SK-N-SH (cell line): Measurements from ENCODE around the gene ASIC4. TPM values are rescaled to one million over a fixed set of nuclear protein-coding genes. Genes with fewer than 3 reads are reported as not detected.

Experiments used
- CTCF ChIA-PET: fragments of 300-600, 350-600 bp; formaldehyde crosslinking; extraction: SDS; loops from one replicate; lab custom pipeline; 2021; lab: Yijun Ruan, JAX
- POLR2A ChIA-PET: fragments of 350-600 bp; sonication (Branson Sonifier 250); formaldehyde crosslinking; extraction: SDS; loops from one replicate; lab custom pipeline; 2020; ENCODE audit warnings: antibody characterized with exemption, inconsistent platforms; lab: Yijun Ruan, JAX
- DNase-seq: peaks from one replicate; pipeline ENCODE4 v3.0.0; 2012
- H2AFZ ChIP-seq: fragments of 200-600 bp; sonication (generic); 2 replicates; pipeline ENCODE4 v1.8.1; 2016; ENCODE audit warnings: antibody characterized with exemption, mild to moderate bottlenecking, low read depth
- H3F3A ChIP-seq: fragments of 200-600 bp; sonication (generic); replicated peaks from 2 replicates; pipeline ENCODE3; 2016; ENCODE audit warnings: antibody characterized with exemption, mild to moderate bottlenecking; ENCODE audit not compliant: insufficient read depth
- H3K27ac ChIP-seq, 2 experiments: fragments of 200-500 bp in 1 of 2; fragments of 200-600 bp in 1 of 2; sonication (Bioruptor generic) in 1 of 2; sonication (generic), shearing (Covaris generic) in 1 of 2; 2 replicates each; pipeline versions ENCODE4 v1.5.1 to v1.6.1; 2014 to 2016; ENCODE audit warnings: low read depth in 2 of 2, inconsistent platforms in 1 of 2, low read length in 1 of 2, mild to moderate bottlenecking in 1 of 2, mixed read lengths in 1 of 2
- H3K27me3 ChIP-seq: fragments of 200-600 bp; sonication (generic), shearing (Covaris generic); 2 replicates; pipeline ENCODE4 v1.6.1; 2016; ENCODE audit warnings: mixed run types; ENCODE audit not compliant: insufficient read depth
- H3K36me3 ChIP-seq, 2 experiments: fragments of 200-500 bp in 1 of 2; fragments of 200-600 bp in 1 of 2; sonication (Bioruptor generic) in 1 of 2; sonication (generic) in 1 of 2; replicated peaks in 1 of 2; 2 replicates each; pipeline versions ENCODE3 to v1.5.1; 2014 to 2016; ENCODE audit warnings: low read length in 1 of 2, mild to moderate bottlenecking in 1 of 2; ENCODE audit not compliant: insufficient read depth in 2 of 2, control insufficient read depth in 1 of 2
- H3K4me1 ChIP-seq, 2 experiments: fragments of 200-500 bp in 1 of 2; fragments of 200-600 bp in 1 of 2; sonication (Bioruptor generic) in 1 of 2; sonication (generic), shearing (Covaris generic) in 1 of 2; 2 replicates each; pipeline versions ENCODE4 v1.5.1 to v1.6.1; 2014 to 2016; ENCODE audit warnings: low read depth in 1 of 2, low read length in 1 of 2, mixed run types in 1 of 2; ENCODE audit not compliant: insufficient read depth in 2 of 2, control insufficient read depth in 1 of 2
- H3K4me2 ChIP-seq: fragments of 200-600 bp; sonication (generic), shearing (Covaris generic); 2 replicates; pipeline ENCODE4 v1.6.1; 2017; ENCODE audit warnings: mixed run types
- H3K4me3 ChIP-seq, 2 experiments: fragments of 200-500 bp in 1 of 2; fragments of 200-600 bp in 1 of 2; sonication (Bioruptor generic) in 1 of 2; sonication (generic), shearing (Covaris generic) in 1 of 2; 2 replicates each; pipeline versions ENCODE4 v1.5.1 to v1.8.1; 2014 to 2016; ENCODE audit warnings: low read depth in 2 of 2, inconsistent platforms in 1 of 2, low read length in 1 of 2, mild to moderate bottlenecking in 1 of 2, mixed read lengths in 1 of 2, moderate library complexity in 1 of 2
- H3K79me2 ChIP-seq: fragments of 200-600 bp; sonication (generic); 2 replicates; pipeline ENCODE4 v1.8.1; 2017; ENCODE audit warnings: mild to moderate bottlenecking; ENCODE audit not compliant: insufficient read depth
- H3K9ac ChIP-seq: fragments of 200-600 bp; sonication (generic); 2 replicates; pipeline ENCODE4 v1.6.1; 2017; ENCODE audit warnings: mixed run types
- H3K9me2 ChIP-seq: fragments of 200-600 bp; sonication (generic); 2 replicates; pipeline ENCODE4 v1.6.1; 2017; ENCODE audit warnings: mixed run types
- H3K9me3 ChIP-seq: fragments of 200-600 bp; sonication (generic); 2 replicates; pipeline ENCODE4 v1.6.1; 2017; ENCODE audit warnings: mixed run types, mild to moderate bottlenecking, moderate library complexity
- H4K20me1 ChIP-seq: fragments of 200-600 bp; sonication (generic); 2 replicates; pipeline ENCODE4 v1.6.1; 2017; ENCODE audit warnings: mild to moderate bottlenecking, mixed run types; ENCODE audit not compliant: insufficient read depth
- ELF1 ChIP-seq: IDR thresholded peaks from 2 replicates; pipeline ENCODE4 v1.4.0; 2012
- EP300 ChIP-seq, 2 experiments: IDR thresholded peaks; 2 replicates each; pipeline versions ENCODE4 v1.4.0 to v1.6.1; 2012; ENCODE audit warnings: borderline replicate concordance in 1 of 2, low read depth in 1 of 2, low read length in 1 of 2
- EZH2phosphoT487 ChIP-seq: fragments of 200-600 bp; sonication (generic); IDR thresholded peaks from 2 replicates; pipeline ENCODE4 v1.6.1; 2017; ENCODE audit warnings: low read depth, mixed run types, mild to moderate bottlenecking, antibody characterized with exemption, moderate library complexity, borderline replicate concordance
- FOXJ3 ChIP-seq: sonication (generic); formaldehyde crosslinking; IDR thresholded peaks from 2 replicates; pipeline ENCODE4 v1.5.1; 2020; ENCODE audit warnings: mild to moderate bottlenecking, missing genetic modification reagents
- GATA2 ChIP-seq: sonication (generic); formaldehyde crosslinking; IDR thresholded peaks from 2 replicates; pipeline ENCODE4 v1.5.0; 2020; ENCODE audit warnings: mild to moderate bottlenecking, missing genetic modification reagents
- MXI1 ChIP-seq: IDR thresholded peaks from 2 replicates; pipeline ENCODE4 v1.6.1; 2012; ENCODE audit warnings: mild to moderate bottlenecking, low read depth, low read length, improper control_type of control experiment
- NFIC ChIP-seq: IDR thresholded peaks from 2 replicates; pipeline ENCODE4 v1.4.0; 2012; ENCODE audit warnings: borderline replicate concordance
- NRF1 ChIP-seq: IDR thresholded peaks from 2 replicates; pipeline ENCODE4 v1.6.1; 2012; ENCODE audit warnings: low read depth, mild to moderate bottlenecking, low read length
- RAD21 ChIP-seq: IDR thresholded peaks from 2 replicates; pipeline ENCODE4 v1.6.1; 2012; ENCODE audit warnings: mild to moderate bottlenecking, low read length
- RFX5 ChIP-seq: IDR thresholded peaks from 2 replicates; pipeline ENCODE4 v1.6.1; 2012; ENCODE audit warnings: mild to moderate bottlenecking, improper control_type of control experiment, low read length
- RXRA ChIP-seq: IDR thresholded peaks from 2 replicates; pipeline ENCODE4 v1.4.0; 2012; ENCODE audit warnings: low read depth, mild to moderate bottlenecking, borderline replicate concordance
- SIN3A ChIP-seq: IDR thresholded peaks from 2 replicates; pipeline ENCODE4 v1.6.1; 2012; ENCODE audit warnings: low read depth, mild to moderate bottlenecking, low read length, moderate library complexity, borderline replicate concordance
- SMC3 ChIP-seq: IDR thresholded peaks from 2 replicates; pipeline ENCODE4 v1.6.1; 2012; ENCODE audit warnings: low read depth, low read length, improper control_type of control experiment
- WGBS: methylation state at CpG from one replicate; pipeline ENCODE4 v1.1.6; 2017; ENCODE audit warnings: low lambda C conversion rate; 5-methylcytosine and 5-hydroxymethylcytosine counted together
- polyA plus RNA-seq, 3 experiments: library from polyadenylated mRNA; depleted of rRNA; stranded (reverse); fragments of >200 nt; gene quantifications; 2 replicates each; pipeline ENCODE4 v1.2.3, GENCODE V29; 2012
- TF ChIP-seq, protein P1 (sequence below): IDR thresholded peaks from 2 replicates; pipeline ENCODE4; 2012
- TF ChIP-seq, protein P2 (sequence below): fragments of 200-600 bp; sonication (generic); IDR thresholded peaks from 2 replicates; pipeline ENCODE4 v1.6.1; 2017; ENCODE audit warnings: antibody characterized with exemption, mild to moderate bottlenecking, moderate library complexity
- TF ChIP-seq, protein P3 (sequence below): fragments of 150-350 bp; IDR thresholded peaks from 2 replicates; pipeline ENCODE4 v1.6.1; 2017; ENCODE audit warnings: antibody characterized with exemption, low read length, low read depth, borderline replicate concordance
- TF ChIP-seq, protein P4 (sequence below): IDR thresholded peaks from 2 replicates; pipeline ENCODE4 v1.4.0; 2012; ENCODE audit warnings: low read depth, borderline replicate concordance

ASIC4 gene
- polyA plus RNA-seq, 1 of the 3 experiments (the other 2 are of a cell fraction), result 0.05 TPM

DNA sequence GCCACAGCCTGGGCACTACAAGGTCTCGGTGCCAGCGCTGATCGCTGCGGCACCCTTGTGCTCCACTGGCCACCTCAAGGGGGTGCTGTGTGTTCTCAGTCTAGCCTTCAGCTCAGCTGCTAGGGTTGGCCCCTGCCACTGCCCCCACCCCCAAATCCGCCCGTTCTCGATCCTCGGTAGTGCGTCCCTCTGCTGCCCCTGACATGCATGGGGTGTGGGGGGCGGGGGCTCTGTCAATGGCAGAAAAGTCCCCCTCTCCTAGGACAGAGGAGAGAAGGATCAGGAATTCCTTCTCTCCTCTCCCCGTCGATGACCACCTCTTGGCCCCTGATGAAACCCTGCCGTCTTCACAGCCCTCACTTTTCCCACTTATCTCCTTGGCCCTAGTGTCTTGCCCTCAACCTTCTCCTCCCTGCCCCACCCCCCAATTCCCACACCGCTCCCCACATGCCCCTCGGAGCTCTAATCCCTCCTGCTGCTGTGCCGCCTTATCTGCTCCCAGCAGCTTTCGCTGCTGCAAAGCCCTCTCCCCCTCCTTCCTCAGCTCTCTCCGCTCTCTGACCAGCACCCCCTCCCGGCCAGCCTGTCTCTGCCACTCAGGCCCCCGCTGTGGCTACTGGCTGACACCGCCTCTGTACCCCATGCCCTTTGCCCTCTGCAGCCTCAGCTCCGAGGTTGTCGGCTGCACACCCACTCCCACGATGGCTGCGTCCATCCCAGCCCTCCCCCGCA lies 4.3 kb upstream of the ASIC4 start:
- no peaks in the 10 kb centered on the region for H3F3A ChIP-seq
- no peaks in the 10 kb centered on the region for H3K9me2 ChIP-seq
- WGBS, result 7% methylated on average over 19 of the region's 26 CpGs
- H3K4me1 ChIP-seq, result peaks cover 3 to 99% of the 10 kb centered on the region in 2 experiments; a peak in 2 of 4 replicates
- H3K9me3 ChIP-seq, result no peaks in the 10 kb centered on the region
- no peak overlapping the region for H3K9ac ChIP-seq
- H3K79me2 ChIP-seq, result no peaks in the 10 kb centered on the region
- DNase-seq, result peak; percentile 83
- H3K4me3 ChIP-seq, result peak overlapping the region; percentile 36 to 46; a peak in 3 of 4 replicates
- H4K20me1 ChIP-seq, result no peaks in the 10 kb centered on the region
- H3K27me3 ChIP-seq, result peaks cover 21% of the 10 kb centered on the region
- no peak for TF ChIP-seq RFX5
- TF ChIP-seq EP300 (IDR thresholded peaks at IDR 0.05; ENCODE audit: borderline replicate concordance in 1 of 2, low read depth in 1 of 2, low read length in 1 of 2), result peak in 1 of 2 experiments; percentile 13; a peak in 1 of 4 replicates
- TF ChIP-seq, protein P1, sequence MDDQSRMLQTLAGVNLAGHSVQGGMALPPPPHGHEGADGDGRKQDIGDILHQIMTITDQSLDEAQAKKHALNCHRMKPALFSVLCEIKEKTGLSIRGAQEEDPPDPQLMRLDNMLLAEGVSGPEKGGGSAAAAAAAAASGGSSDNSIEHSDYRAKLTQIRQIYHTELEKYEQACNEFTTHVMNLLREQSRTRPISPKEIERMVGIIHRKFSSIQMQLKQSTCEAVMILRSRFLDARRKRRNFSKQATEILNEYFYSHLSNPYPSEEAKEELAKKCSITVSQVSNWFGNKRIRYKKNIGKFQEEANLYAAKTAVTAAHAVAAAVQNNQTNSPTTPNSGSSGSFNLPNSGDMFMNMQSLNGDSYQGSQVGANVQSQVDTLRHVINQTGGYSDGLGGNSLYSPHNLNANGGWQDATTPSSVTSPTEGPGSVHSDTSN, result no peak
- peak; percentile 67; the same call in 1 of the 2 replicates for TF ChIP-seq GATA2 (CRISPR knock-in tag)
- TF ChIP-seq SMC3, result peak; percentile 60; the same call in 1 of the 2 replicates
- peak; percentile 35; the same call in 1 of the 2 replicates for TF ChIP-seq MXI1
- peak; percentile 77 for TF ChIP-seq RAD21
- TF ChIP-seq SIN3A, result 0 out of 2 replicates have a peak, but pooled peaks have one; percentile 31
- TF ChIP-seq, protein P2, sequence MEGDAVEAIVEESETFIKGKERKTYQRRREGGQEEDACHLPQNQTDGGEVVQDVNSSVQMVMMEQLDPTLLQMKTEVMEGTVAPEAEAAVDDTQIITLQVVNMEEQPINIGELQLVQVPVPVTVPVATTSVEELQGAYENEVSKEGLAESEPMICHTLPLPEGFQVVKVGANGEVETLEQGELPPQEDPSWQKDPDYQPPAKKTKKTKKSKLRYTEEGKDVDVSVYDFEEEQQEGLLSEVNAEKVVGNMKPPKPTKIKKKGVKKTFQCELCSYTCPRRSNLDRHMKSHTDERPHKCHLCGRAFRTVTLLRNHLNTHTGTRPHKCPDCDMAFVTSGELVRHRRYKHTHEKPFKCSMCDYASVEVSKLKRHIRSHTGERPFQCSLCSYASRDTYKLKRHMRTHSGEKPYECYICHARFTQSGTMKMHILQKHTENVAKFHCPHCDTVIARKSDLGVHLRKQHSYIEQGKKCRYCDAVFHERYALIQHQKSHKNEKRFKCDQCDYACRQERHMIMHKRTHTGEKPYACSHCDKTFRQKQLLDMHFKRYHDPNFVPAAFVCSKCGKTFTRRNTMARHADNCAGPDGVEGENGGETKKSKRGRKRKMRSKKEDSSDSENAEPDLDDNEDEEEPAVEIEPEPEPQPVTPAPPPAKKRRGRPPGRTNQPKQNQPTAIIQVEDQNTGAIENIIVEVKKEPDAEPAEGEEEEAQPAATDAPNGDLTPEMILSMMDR, result peak; percentile 76
- TF ChIP-seq, all 33 proteins: peak for 7
- H3K4me2 ChIP-seq, result peak overlapping the region; percentile 70; the same call in 1 of the 2 replicates
- H2AFZ ChIP-seq, result no peak overlapping the region
- POLR2A ChIA-PET, result interaction anchor here (0.8 to 13.5 kb wide), 11 partner anchors 10 to 106 kb away, joined by 3 to 210 read pairs (median 5); partner anchors contain the start of genes GMPPA and OBSL1
- CTCF ChIA-PET, result interaction anchor here (0.6 to 62.1 kb wide), 13 partner anchors 5 to 751 kb away, joined by 3 to 2824 read pairs (median 5); partner anchors contain the start of genes ASIC4, CHPF, GMPPA and TMEM198
- H3K36me3 ChIP-seq, result peaks cover 0 to 16% of the 10 kb centered on the region in 2 experiments
- peak overlapping the region in 1 of 2 experiments; percentile 96; a peak in 2 of 4 replicates for H3K27ac ChIP-seq

DNA sequence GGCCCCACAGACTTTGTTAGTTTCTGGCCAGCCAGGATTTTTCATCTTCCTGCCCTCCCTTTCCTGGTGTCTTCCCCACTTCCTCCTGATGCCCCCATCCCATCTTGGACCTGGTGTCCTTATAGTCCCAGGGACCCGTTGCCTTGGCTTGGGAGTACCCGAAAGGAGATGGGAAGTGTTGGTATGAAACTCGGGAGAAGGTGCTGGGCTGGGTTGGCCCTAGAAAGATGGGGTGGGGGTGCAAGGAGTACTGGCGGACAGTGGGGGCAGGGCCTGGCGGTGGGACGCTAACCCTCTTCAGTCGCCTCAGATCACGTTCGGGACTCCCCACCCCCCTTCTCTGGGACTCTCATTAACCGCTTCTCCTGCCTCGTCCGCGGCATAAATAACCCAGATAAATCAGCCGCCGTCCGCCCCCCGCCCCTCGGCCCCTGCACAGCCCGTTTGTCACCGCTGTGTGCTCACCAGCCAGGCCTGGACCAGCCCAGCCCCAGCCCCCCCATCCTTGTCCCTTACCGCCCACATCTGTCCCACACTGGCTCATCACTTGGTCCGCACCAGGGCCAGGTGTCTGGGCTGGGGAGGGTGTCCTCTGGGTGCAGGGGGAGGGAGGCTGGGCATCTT lies 3.7 kb upstream of the ASIC4 start:
- no peaks in the 10 kb centered on the region for H3K9me3 ChIP-seq
- DNase-seq, result no peak
- H3K9ac ChIP-seq, result no peak overlapping the region
- no peaks in the 10 kb centered on the region for H3F3A ChIP-seq
- no peaks in the 10 kb centered on the region for H3K79me2 ChIP-seq
- H3K9me2 ChIP-seq, result no peaks in the 10 kb centered on the region
- peak overlapping the region in 1 of 2 experiments; percentile 46; a peak in 1 of 4 replicates for H3K4me3 ChIP-seq
- no peak overlapping the region for H2AFZ ChIP-seq
- peaks cover 26% of the 10 kb centered on the region for H3K27me3 ChIP-seq
- ChIA-PET CTCF (interaction anchor here (0.6 to 62.1 kb wide), 10 partner anchors 4 to 752 kb away, joined by 3 to 2824 read pairs (median 7); partner anchors contain the start of genes ASIC4, CHPF, GMPPA and TMEM198), POLR2A (interaction anchor here (0.8 to 13.5 kb wide), 11 partner anchors 9 to 106 kb away, joined by 3 to 210 read pairs (median 8); partner anchors contain the start of genes GMPPA and OBSL1)
- H3K27ac ChIP-seq, result peak overlapping the region in 1 of 2 experiments; percentile 96; a peak in 2 of 4 replicates
- peaks cover 3 to 99% of the 10 kb centered on the region in 2 experiments; a peak in 2 of 4 replicates for H3K4me1 ChIP-seq
- H4K20me1 ChIP-seq, result no peaks in the 10 kb centered on the region
- peak overlapping the region; percentile 70; the same call in 1 of the 2 replicates for H3K4me2 ChIP-seq
- peaks cover 0 to 9% of the 10 kb centered on the region in 2 experiments for H3K36me3 ChIP-seq
- 66% methylated on average over 19 of the region's 22 CpGs for WGBS
- TF ChIP-seq, protein P3, sequence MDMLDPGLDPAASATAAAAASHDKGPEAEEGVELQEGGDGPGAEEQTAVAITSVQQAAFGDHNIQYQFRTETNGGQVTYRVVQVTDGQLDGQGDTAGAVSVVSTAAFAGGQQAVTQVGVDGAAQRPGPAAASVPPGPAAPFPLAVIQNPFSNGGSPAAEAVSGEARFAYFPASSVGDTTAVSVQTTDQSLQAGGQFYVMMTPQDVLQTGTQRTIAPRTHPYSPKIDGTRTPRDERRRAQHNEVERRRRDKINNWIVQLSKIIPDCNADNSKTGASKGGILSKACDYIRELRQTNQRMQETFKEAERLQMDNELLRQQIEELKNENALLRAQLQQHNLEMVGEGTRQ, result no peak
- TF ChIP-seq RFX5, result no peak
- TF ChIP-seq, protein P1, result no peak
- no peak for TF ChIP-seq NFIC
- no peak for TF ChIP-seq RAD21
- TF ChIP-seq SIN3A, result no peak
- TF ChIP-seq EZH2phosphoT487, result no peak
- TF ChIP-seq ELF1, result no peak
- TF ChIP-seq NRF1, result no peak
- no peak for TF ChIP-seq GATA2 (CRISPR knock-in tag)
- no peak for TF ChIP-seq RXRA
- TF ChIP-seq, protein P4, sequence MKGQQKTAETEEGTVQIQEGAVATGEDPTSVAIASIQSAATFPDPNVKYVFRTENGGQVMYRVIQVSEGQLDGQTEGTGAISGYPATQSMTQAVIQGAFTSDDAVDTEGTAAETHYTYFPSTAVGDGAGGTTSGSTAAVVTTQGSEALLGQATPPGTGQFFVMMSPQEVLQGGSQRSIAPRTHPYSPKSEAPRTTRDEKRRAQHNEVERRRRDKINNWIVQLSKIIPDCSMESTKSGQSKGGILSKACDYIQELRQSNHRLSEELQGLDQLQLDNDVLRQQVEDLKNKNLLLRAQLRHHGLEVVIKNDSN, result no peak
- no peak for TF ChIP-seq FOXJ3
